ENCODE measurements around the gene DDX47.

DNA sequence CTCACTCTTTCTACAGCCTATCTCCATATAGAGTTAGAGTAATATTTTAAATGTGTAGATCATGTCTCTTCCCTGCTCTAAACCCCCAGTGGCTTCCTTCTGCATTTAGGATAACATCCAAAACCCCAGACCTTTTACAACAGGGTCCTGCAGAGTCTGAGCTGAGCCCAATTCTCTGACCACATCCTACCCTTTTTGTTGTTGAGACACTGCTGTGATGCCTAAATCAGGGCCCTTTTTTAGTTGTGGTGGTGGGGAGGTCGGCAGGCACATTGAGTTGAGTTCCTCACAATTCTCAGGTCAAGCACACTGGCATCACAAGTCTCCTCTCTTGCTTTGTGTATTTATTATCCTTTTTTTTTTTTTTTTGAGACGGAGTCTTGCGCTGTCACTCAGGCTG lies 1.8 kb upstream of the DDX47 start:
- TF ChIP-seq CTCF (conservative IDR thresholded peaks at IDR 0.05; ENCODE audit: low read depth in 2 of 2) (no peak), EZH2 (IDR thresholded peaks at IDR 0.05; ENCODE audit: low read depth, unreplicated experiment) (no peak), JUNB (IDR thresholded peaks at IDR 0.05; ENCODE audit: unreplicated experiment) (no peak), POLR2AphosphoS5 (IDR thresholded peaks at IDR 0.05; ENCODE audit: low read depth) (no peak), ETS1 (IDR thresholded peaks at IDR 0.05) (no peak)
- TF ChIP-seq, protein P1, sequence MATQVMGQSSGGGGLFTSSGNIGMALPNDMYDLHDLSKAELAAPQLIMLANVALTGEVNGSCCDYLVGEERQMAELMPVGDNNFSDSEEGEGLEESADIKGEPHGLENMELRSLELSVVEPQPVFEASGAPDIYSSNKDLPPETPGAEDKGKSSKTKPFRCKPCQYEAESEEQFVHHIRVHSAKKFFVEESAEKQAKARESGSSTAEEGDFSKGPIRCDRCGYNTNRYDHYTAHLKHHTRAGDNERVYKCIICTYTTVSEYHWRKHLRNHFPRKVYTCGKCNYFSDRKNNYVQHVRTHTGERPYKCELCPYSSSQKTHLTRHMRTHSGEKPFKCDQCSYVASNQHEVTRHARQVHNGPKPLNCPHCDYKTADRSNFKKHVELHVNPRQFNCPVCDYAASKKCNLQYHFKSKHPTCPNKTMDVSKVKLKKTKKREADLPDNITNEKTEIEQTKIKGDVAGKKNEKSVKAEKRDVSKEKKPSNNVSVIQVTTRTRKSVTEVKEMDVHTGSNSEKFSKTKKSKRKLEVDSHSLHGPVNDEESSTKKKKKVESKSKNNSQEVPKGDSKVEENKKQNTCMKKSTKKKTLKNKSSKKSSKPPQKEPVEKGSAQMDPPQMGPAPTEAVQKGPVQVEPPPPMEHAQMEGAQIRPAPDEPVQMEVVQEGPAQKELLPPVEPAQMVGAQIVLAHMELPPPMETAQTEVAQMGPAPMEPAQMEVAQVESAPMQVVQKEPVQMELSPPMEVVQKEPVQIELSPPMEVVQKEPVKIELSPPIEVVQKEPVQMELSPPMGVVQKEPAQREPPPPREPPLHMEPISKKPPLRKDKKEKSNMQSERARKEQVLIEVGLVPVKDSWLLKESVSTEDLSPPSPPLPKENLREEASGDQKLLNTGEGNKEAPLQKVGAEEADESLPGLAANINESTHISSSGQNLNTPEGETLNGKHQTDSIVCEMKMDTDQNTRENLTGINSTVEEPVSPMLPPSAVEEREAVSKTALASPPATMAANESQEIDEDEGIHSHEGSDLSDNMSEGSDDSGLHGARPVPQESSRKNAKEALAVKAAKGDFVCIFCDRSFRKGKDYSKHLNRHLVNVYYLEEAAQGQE (IDR thresholded peaks at IDR 0.05; ENCODE audit: unreplicated experiment) = no peak

Data from GM23338 (cell line).